K562 (cell line): ENCODE results near the gene TPD52L3. TPM values are rescaled to one million over a fixed set of nuclear protein-coding genes. Genes with fewer than 3 reads are reported as not detected.

Experiments used
- ATAC-seq: fragments of 200-7000 bp; cut with Tn5 transposase; 3 replicates; pipeline ENCODE4 v1.9.1; 2020; ENCODE audit warnings: moderate library complexity
- BruUV-seq: library from RNA; stranded (reverse); fragments of 400-500 nt; replicated peaks from 2 replicates; lab custom pipeline; 2021; lab: Mats Ljungman, UMichigan
- CTCF ChIA-PET: fragments of 300-600 bp; formaldehyde crosslinking; extraction: SDS; loops from one replicate; lab custom pipeline; 2021; ENCODE audit warnings: low intra/inter-chr PET ratio; lab: Yijun Ruan, JAX
- POLR2A ChIA-PET: fragments of 300-600, 350-650 bp; sonication (Branson Sonifier 250); formaldehyde crosslinking; extraction: SDS; loops from one replicate; lab custom pipeline; 2021; ENCODE audit warnings: antibody characterized with exemption, inconsistent platforms; lab: Yijun Ruan, JAX
- DNase-seq, 4 experiments: peaks; one replicate each; pipeline versions ENCODE4 v3.0.0 to v3.0.0-alpha.2; 2011 to 2018; ENCODE audit warnings: low spot score in 3 of 4, mixed read lengths in 3 of 4; ENCODE audit errors: extremely low read depth in 1 of 4
- FAIRE-seq: peaks from 2 replicates; lab custom pipeline; 2011; peaks lifted over from hg19 to GRCh38; lab: Jason Lieb, UNC
- H2AFZ ChIP-seq: 2 replicates; pipeline ENCODE4 v1.6.0; 2011; ENCODE audit warnings: low read depth, low read length, control low read depth, inconsistent platforms
- H3K27ac ChIP-seq: fragments of 200-600 bp; 3 replicates; pipeline ENCODE4 v1.8.0; 2011; ENCODE audit warnings: low read depth, mild to moderate bottlenecking, control low read depth, inconsistent platforms, low read length, moderate library complexity, mixed read lengths; ENCODE audit errors: extremely low read depth
- H3K27me3 ChIP-seq, 2 experiments: fragments of 300-600 bp in 1 of 2; 2 replicates in 1 of 2; 3 replicates in 1 of 2; pipeline versions ENCODE4 v1.6.0 to v1.8.0; 2011; ENCODE audit warnings: inconsistent platforms in 2 of 2, low read length in 2 of 2, mild to moderate bottlenecking in 1 of 2, mixed read lengths in 1 of 2, moderate library complexity in 1 of 2; ENCODE audit not compliant: control insufficient read depth in 2 of 2, insufficient read depth in 2 of 2
- H3K36me3 ChIP-seq: fragments of 300-600 bp; 3 replicates; pipeline ENCODE4 v1.8.0; 2011; ENCODE audit warnings: mild to moderate bottlenecking, low read length, inconsistent platforms; ENCODE audit not compliant: control insufficient read depth, insufficient read depth
- H3K4me1 ChIP-seq, 2 experiments: fragments of 200-600 bp in 1 of 2; replicated peaks in 1 of 2; 2 replicates in 1 of 2; 3 replicates in 1 of 2; pipeline versions ENCODE4 v1.5.1 to v1.8.0; 2011; ENCODE audit warnings: inconsistent platforms in 2 of 2, low read length in 2 of 2, mild to moderate bottlenecking in 1 of 2, mixed read lengths in 1 of 2, moderate library complexity in 1 of 2; ENCODE audit not compliant: control insufficient read depth in 2 of 2, insufficient read depth in 2 of 2
- H3K4me2 ChIP-seq: 2 replicates; pipeline ENCODE4 v1.6.1; 2011; ENCODE audit warnings: low read length, control low read depth, inconsistent platforms, mixed read lengths; ENCODE audit not compliant: insufficient read depth
- H3K4me3 ChIP-seq: fragments of 200-600 bp; sonication (generic), shearing (Covaris generic); 2 replicates; pipeline ENCODE4 v1.5.1; 2016; ENCODE audit warnings: control low read depth, inconsistent platforms
- H3K79me2 ChIP-seq: fragments of 200-600 bp; 3 replicates; pipeline ENCODE4 v1.8.0; 2011; ENCODE audit warnings: low read length, inconsistent platforms; ENCODE audit not compliant: control insufficient read depth, insufficient read depth
- H3K9ac ChIP-seq, 2 experiments: 2 replicates each; pipeline versions ENCODE4 v1.6.0 to v1.6.1; 2011; ENCODE audit warnings: low read depth in 2 of 2, low read length in 2 of 2, control low read depth in 1 of 2, inconsistent platforms in 1 of 2, mild to moderate bottlenecking in 1 of 2, mixed read lengths in 1 of 2; ENCODE audit not compliant: insufficient read depth in 1 of 2
- H3K9me1 ChIP-seq: one replicate; pipeline ENCODE4 v1.6.0; 2011; ENCODE audit warnings: inconsistent platforms, mild to moderate bottlenecking, low read length, moderate library complexity; ENCODE audit not compliant: control insufficient read depth, insufficient read depth
- H3K9me3 ChIP-seq: replicated peaks from 2 replicates; pipeline ENCODE4 v1.5.1; 2011; ENCODE audit warnings: low read depth, low read length, inconsistent platforms; ENCODE audit not compliant: control insufficient read depth, insufficient read depth
- H4K20me1 ChIP-seq: replicated peaks from 2 replicates; pipeline ENCODE4 v1.6.1; 2011; ENCODE audit warnings: low read length, inconsistent platforms, mixed read lengths; ENCODE audit not compliant: control insufficient read depth, insufficient read depth
- MAZ ChIP-seq, 2 experiments: fragments of 450-650 bp in 1 of 2; sonication (generic) in 1 of 2; formaldehyde crosslinking; IDR thresholded peaks in 1 of 2; conservative IDR thresholded peaks in 1 of 2; 2 replicates each; pipeline versions ENCODE4 v1.4.0 to v1.5.0; 2020; ENCODE audit warnings: mild to moderate bottlenecking in 1 of 2, missing genetic modification reagents in 1 of 2
- PHF20 ChIP-seq: fragments of 450-650 bp; IDR thresholded peaks from 2 replicates; pipeline ENCODE4 v1.6.1; 2018; ENCODE audit not compliant: partially characterized antibody
- STAT5B ChIP-seq: fragments of 250-450 bp; sonication (Bioruptor Pico); IDR thresholded peaks from 2 replicates; pipeline ENCODE4 v1.8.0; 2021; ENCODE audit warnings: mild to moderate bottlenecking, inconsistent platforms
- SUPT5H ChIP-seq: fragments of 450-650 bp; IDR thresholded peaks from 2 replicates; pipeline ENCODE4 v1.6.1; 2016
- ZNF143 ChIP-seq: sonication (generic); formaldehyde crosslinking; IDR thresholded peaks from 2 replicates; pipeline ENCODE4 v1.9.0; 2022; ENCODE audit warnings: mild to moderate bottlenecking, missing genetic modification reagents
- WGBS: fragments of 100-300 bp; shearing (Covaris generic); methylation state at CpG from one replicate; pipeline ENCODE4 v1.1.6; 2016; ENCODE audit warnings: low coverage, mixed read lengths; ENCODE audit not compliant: insufficient coverage; ENCODE audit errors: missing lambda C conversion rate; 5-methylcytosine and 5-hydroxymethylcytosine counted together
- in situ Hi-C: fragments of 300-500 bp; cut with MboI; formaldehyde crosslinking; loops from 4 replicates; pipeline ENCODE4 v1.15.0; 2018; ENCODE audit warnings: inconsistent platforms, mixed read lengths
- intact Hi-C: fragments of 100-400 bp; cut with micrococcal nuclease; formaldehyde crosslinking; loops from 2 replicates; pipeline ENCODE4 v1.14.2; 2022
- polyA plus RNA-seq, 8 experiments: library from polyadenylated mRNA; depleted of rRNA in 4 of 8; stranded (reverse) in 5 of 8; unstranded in 3 of 8; fragments of >200 nt; fragmentation: Nextera tagmentation in 2 of 8; fragmentation: Illumina TruSeq in 1 of 8; extraction: Ambion mirVana in 2 of 8; extraction: Trizol in 1 of 8; gene quantifications; 2 replicates each; pipeline versions ENCODE4 v1.2.1 to v1.2.3, GENCODE V29; 2011 to 2014; ENCODE audit warnings: inconsistent platforms in 1 of 8, missing spikeins in 1 of 8
- total RNA-seq, 7 experiments: library from RNA; depleted of rRNA in 6 of 7; stranded (reverse); fragments of >200 nt in 6 of 7; fragmentation: Illumina TruSeq in 2 of 7; extraction: Trizol in 2 of 7; gene quantifications; 2 replicates each; pipeline versions ENCODE4 v1.2.1 to v1.2.3, GENCODE V29; 2011 to 2021; ENCODE audit warnings: low replicate concordance in 1 of 7

TPD52L3 gene
- total and polyA plus RNA-seq, 9 of the 15 experiments (the other 6 are each of a cell fraction or from before 2014, with no cell fraction given): not detected

DNA sequence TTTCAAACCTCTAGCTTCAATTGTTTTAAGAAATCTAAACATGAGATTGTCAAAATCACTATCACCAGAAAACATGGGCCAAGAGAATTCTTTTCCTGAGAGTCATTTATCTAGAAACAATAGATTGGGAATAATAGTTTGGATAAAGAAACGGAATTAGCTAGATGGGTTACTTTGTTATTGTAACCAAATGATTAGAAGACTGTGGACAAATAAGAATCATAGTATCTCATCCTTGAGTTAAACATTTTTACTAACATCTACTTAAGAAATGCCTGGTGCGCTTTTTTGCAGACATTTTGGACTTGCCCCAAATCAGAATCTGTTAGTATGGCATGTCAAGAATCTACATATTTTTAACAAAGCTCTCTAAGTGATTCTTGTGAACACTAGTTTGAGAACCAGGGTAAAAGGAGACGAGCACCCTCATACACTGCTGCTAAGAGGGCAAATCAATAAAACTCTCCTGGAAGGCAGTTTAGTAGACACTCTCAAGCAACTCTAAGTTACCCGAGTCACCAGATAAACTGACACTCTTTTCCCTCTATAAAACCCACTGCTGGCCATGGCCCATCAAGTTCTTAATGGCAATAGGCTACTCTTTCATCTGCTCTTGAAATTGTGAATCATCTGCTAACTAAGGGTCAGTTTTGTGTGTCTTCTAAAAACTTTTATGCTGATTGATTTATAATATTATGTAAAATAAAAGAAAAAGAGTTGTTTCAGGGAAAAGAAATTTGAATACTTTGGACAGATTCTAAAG is 39.1 kb downstream of the TPD52L3 start:
- Histone ChIP-seq H3K9ac (no peak overlapping the region), H3K4me2 (no peak overlapping the region), H2AFZ (no peak overlapping the region), H4K20me1 (no peaks in the 10 kb centered on the region), H3K4me3 (no peak overlapping the region), H3K4me1 (no peaks in the 10 kb centered on the region), H3K79me2 (no peaks in the 10 kb centered on the region), H3K9me3 (no peaks in the 10 kb centered on the region), H3K27ac (no peak overlapping the region), H3K27me3 (no peaks in the 10 kb centered on the region), H3K36me3 (no peaks in the 10 kb centered on the region), H3K9me1 (no peaks in the 10 kb centered on the region)
- ATAC-seq (no peak), DNase-seq (no peak), FAIRE-seq (no peak)
- intact Hi-C loops (no loop called here), in situ Hi-C loops (no loop called here)
- no peak for TF ChIP-seq PHF20
- no peak for TF ChIP-seq STAT5B
- TF ChIP-seq MAZ (CRISPR knock-in tag; conservative IDR thresholded peaks at IDR 0.05 in 1 of 2, IDR thresholded peaks at IDR 0.05 in 1 of 2): no peak
- no peak for TF ChIP-seq ZNF143 (CRISPR knock-in tag)
- CTCF ChIA-PET: no interaction called here
- 0% methylated on average over 3 of the region's 4 CpGs for WGBS
- no TSS peak for BruUV-seq
- POLR2A ChIA-PET: no interaction called here

DNA sequence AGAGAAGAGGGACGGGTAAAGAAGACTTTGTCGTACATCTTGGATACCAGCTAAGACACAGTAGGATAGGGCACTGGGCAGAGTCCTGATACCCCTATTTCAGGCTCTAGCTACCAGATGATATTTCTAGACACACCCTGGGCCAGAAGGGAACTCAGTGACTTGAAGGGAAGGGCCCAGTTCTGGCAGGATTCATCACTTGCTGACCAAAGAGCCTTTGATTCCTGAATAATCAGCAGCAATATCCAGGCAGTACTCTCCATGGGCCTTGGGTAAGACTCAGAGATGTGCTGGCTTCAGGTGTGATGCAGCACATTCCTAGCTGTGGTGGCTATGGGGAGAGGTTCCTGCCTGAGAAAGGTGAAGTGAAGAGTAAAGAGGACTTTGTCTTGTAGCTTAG is 40.7 kb downstream of the TPD52L3 start:
- no TSS peak for BruUV-seq
- ChIA-PET POLR2A (no interaction called here), CTCF (no interaction called here)

More for the DNA sequence above, 40.7 kb downstream of the TPD52L3 start:
- TF ChIP-seq SUPT5H: no peak
- no peaks in the 10 kb centered on the region for H3K9me1 ChIP-seq
- no peak overlapping the region for H3K4me3 ChIP-seq
- H3K27ac ChIP-seq: no peak overlapping the region
- intact Hi-C loops (no loop called here), in situ Hi-C loops (no loop called here)
- H3K27me3 ChIP-seq: no peaks in the 10 kb centered on the region
- H3K4me2 ChIP-seq: no peak overlapping the region
- DNase-seq (no peak), FAIRE-seq (no peak), ATAC-seq (no peak)
- no peaks in the 10 kb centered on the region for H3K9me3 ChIP-seq
- WGBS: 0% methylated on average over 2 of the region's 2 CpGs
- no peaks in the 10 kb centered on the region for H4K20me1 ChIP-seq
- H3K79me2 ChIP-seq: no peaks in the 10 kb centered on the region
- H2AFZ ChIP-seq: no peak overlapping the region
- H3K9ac ChIP-seq: no peak overlapping the region
- H3K4me1 ChIP-seq: no peaks in the 10 kb centered on the region
- no peaks in the 10 kb centered on the region for H3K36me3 ChIP-seq

Other genes with a start within 250 kb of the TPD52L3 start
- gene IL33, start 112.6 kb upstream of the TPD52L3 start, total RNA-seq (2014; rRNA removed): not detected in 2 replicates
- gene IL33, start 112.6 kb upstream of the TPD52L3 start, total RNA-seq (2014; rRNA removed; fragmentation: Illumina TruSeq; extraction: Trizol): not detected in 2 replicates
- not detected in 2 replicates for gene IL33, start 112.6 kb upstream of the TPD52L3 start, total RNA-seq (2015; rRNA removed; fragmentation: Illumina TruSeq; extraction: Trizol)
- gene IL33, start 112.6 kb upstream of the TPD52L3 start, total RNA-seq (2021): 0.09 TPM in 1 of 2 replicates, not detected in the other
- gene IL33, start 112.6 kb upstream of the TPD52L3 start, polyA plus RNA-seq (2011; rRNA removed): not detected in 2 replicates
- not detected in 2 replicates for gene IL33, start 112.6 kb upstream of the TPD52L3 start, polyA plus RNA-seq (2014; fragmentation: Illumina TruSeq; extraction: Trizol)
- gene IL33, start 112.6 kb upstream of the TPD52L3 start, polyA plus RNA-seq (2014; fragmentation: Nextera tagmentation; extraction: Ambion mirVana): not detected
- not detected in 2 replicates for gene IL33, start 112.6 kb upstream of the TPD52L3 start, polyA plus RNA-seq (2014; rRNA removed)
- 17.8 and 20.8 TPM in 2 replicates for gene UHRF2, start 84.8 kb downstream of the TPD52L3 start, total RNA-seq (2014; rRNA removed)
- 23.7 and 25.2 TPM in 2 replicates for gene UHRF2, start 84.8 kb downstream of the TPD52L3 start, total RNA-seq (2014; rRNA removed; fragmentation: Illumina TruSeq; extraction: Trizol)
- 20.2 and 21.0 TPM in 2 replicates for gene UHRF2, start 84.8 kb downstream of the TPD52L3 start, total RNA-seq (2015; rRNA removed; fragmentation: Illumina TruSeq; extraction: Trizol)
- gene UHRF2, start 84.8 kb downstream of the TPD52L3 start, total RNA-seq (2021): 19.4 and 20.3 TPM in 2 replicates
- gene UHRF2, start 84.8 kb downstream of the TPD52L3 start, polyA plus RNA-seq (2011; rRNA removed): 35.8 and 39.0 TPM in 2 replicates
- 17.2 and 20.1 TPM in 2 replicates for gene UHRF2, start 84.8 kb downstream of the TPD52L3 start, polyA plus RNA-seq (2014; fragmentation: Illumina TruSeq; extraction: Trizol)
- gene UHRF2, start 84.8 kb downstream of the TPD52L3 start, polyA plus RNA-seq (2014; fragmentation: Nextera tagmentation; extraction: Ambion mirVana): 1 to 10 TPM; 5.6 to 7.6 TPM
- 19.0 and 20.7 TPM in 2 replicates for gene UHRF2, start 84.8 kb downstream of the TPD52L3 start, polyA plus RNA-seq (2014; rRNA removed)